Daoy (cell line): Measurements from ENCODE around the gene SDHD. TPM values are rescaled to one million over a fixed set of nuclear protein-coding genes. Genes with fewer than 3 reads are reported as not detected.

Source experiments
- DNase-seq: peaks from one replicate; pipeline ENCODE4 v3.0.0-alpha.2; 2015; ENCODE audit warnings: low read depth
- total RNA-seq: library from RNA; depleted of rRNA; stranded (reverse); fragments of >200 nt; shearing (Covaris generic); gene quantifications from 2 replicates; pipeline ENCODE4 v1.2.3, GENCODE V29; 2014; rRNA removed

The SDHD gene
- total RNA-seq, 1 experiment from 2014 or later, result 145 TPM

DNA sequence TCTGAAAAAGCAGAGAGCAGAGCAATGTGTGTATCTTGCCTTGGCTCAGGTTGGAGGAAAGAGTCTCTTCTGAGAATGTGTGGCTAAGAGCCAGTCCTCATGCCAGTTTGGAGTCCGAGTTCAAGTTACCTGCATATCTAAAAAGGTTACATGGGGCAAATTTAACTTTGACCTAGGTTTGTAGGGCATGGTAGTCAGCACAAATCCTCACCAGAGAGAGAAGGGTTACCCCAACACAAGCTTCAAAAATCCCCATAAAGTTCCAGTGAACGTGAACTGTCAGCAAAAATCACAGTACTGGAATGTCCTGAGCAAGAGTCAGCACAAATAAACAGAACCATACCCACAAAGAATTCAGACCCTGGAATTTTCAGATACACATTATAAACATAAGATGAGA, 13.8 kb downstream of the SDHD start:
- DNase-seq, result no peak

DNA sequence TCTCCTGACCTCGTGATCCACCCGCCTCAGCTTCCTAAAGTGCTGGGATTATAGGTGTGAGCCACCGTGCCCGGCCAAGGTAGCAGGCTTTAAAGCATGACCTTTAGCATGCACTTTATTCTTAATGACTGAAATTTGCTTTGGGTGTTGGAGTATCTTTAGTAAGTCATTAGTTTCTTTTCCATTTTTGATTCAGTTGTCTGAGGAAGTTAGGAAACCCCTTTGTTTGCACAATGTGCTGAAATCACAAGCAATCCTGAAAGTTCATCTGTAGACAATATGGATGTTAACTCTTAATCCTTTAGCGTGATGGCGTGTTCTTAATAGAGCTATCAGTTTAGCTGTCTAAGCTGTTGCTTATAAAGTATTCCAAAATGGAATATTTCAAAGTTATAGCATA, 16.8 kb downstream of the SDHD start:
- DNase-seq, result no peak

DNA sequence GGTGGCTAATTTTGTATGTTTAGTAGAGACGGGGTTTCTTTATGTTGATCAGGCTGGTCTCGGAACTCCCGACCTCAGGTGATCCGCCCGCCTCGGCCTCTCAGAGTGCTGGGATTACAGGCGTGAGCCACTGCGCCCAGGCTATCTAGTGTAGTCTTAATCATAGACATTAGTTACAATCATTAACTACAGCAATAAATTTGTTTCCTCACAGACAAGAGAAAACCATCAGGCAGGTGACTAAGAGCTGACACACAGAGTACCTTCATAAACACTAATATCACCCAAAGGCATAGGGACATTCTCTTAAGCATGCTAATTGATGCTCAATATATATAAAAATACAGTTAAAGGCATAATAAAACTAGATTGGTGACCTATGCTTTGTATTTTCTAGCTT, 19.4 kb downstream of the SDHD start:
- DNase-seq, result no peak

DNA sequence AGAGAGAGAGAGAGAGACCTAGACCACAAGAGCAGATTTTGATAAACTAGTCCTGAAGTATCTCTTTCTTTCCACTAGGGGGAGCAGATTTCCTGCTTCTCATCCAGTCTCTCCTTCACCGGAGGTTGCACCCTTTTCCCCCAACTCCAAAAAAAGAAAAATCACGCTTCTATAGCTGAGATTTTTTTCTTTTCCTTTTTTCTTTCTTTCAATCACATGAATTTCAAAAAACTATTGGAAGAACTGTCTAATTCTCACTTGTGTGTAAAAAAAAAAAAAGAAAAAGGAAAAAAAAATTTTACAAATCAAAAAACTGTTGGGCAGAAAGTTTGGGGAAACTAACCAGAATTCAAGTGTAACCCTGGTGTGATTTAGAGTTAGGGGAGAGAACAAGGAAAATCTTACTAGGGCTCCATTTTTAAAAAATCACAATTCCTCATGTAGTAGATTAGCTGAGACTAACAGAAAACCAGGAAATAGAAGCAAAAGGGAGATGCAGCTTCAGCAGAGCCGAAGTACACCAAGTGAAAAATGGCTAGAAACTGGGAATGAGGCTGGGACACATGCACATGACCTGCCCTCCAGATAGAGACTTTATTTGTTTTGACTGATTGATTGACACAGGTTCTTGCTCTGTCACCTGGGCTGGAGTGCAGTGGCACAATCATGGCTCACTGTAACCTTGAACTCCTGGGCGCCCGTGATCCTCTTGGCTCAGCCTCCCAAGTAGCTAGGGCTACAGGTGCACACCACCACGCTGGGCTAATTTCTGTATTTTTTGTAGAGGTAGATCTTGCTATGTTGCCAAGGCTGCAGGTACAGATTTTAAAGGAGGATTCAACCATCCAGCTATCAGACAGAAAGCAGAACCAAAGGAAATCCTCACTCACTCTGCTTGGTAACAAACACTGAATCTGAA, 27.1 kb downstream of the SDHD start:
- DNase-seq, result peak; percentile 45

DNA sequence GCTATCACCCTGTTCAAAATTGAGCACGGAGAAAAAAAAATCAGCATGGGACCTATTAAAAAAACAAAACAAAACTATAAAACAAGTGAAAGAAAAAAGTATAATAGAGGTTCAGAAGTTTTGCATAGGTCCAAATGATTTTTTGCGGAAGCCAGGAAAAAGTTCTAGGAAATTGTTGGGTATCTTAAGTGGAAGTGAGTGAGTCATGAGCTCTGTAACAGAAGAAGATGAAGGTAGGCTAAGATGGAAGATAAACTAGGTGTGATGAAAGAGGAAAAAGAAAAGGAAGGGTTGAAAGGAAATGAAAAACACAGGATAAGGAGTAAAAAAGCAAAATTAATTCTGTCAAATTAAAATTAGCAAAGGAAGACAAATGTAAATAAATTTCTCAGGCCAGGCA, 27.8 kb downstream of the SDHD start:
- no peak for DNase-seq

DNA sequence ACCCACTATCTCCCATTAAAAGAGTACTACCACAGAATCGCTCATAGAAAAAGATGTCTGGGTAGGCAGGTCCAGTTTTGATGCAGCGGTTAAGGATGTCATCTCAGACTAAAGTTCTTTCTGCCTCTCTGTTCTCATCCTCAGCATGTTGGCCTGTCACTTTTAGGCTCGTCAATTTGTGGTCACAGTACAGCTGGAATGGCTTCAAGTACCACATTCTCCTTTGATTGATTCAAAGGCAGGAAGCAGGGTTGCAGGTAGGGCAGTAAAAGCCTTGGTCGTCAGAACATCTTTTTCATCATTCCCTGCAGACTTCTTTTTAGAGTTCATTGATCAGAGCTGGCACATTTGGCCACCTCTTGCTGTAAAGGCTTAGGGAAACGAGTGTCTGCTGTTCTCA, 28.7 kb downstream of the SDHD start:
- DNase-seq, result no peak

DNA sequence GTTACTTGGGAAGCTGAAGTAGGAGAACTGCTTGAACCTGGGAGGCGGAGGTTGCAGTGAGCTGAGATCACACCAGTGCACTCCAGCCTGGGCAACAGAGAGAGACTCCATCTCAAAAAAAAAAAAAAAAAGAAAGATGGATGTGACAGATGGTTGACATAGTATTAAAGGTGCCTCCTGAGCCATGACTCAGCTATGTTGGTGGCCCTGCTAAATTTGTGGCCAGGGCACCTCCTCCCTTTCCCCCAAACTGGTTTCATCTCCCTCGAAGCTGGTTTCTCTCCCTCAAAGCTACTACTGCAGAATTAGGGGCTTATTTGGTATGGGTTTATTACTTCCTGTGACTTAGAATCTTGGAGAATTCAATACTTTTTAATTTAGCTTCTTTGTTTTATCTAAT, 31.5 kb downstream of the SDHD start:
- no peak for DNase-seq

DNA sequence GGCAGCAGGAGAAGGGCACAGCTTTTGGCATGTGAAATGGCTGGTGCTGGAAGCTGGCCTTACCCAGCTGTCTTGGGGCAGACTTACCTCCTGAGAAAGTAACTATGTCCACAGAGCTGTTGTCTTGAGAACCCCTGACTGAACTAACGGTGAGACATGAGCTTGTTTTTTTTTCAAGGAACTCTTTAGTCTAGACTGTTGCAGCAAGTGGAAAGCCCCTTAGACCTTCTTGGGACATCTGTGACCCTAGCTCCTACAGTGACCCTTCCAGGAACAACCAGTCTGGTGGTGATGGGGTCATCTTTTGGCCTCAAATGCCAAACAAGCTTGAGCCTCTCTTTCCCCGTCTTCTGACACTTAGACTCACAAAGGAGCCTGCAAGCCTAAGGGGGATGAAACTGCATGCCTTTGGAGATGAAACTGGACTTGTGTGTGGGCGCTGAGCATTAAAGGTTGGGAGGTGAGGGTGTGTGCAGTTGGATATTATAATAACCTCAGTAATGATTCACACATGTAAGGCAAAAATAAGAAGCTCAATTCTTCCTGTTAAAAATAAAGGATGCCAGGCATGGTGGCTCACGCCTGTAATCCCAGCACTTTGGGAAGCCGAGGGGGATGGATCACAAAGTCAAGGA, 35.4 kb downstream of the SDHD start:
- DNase-seq, result no peak

DNA sequence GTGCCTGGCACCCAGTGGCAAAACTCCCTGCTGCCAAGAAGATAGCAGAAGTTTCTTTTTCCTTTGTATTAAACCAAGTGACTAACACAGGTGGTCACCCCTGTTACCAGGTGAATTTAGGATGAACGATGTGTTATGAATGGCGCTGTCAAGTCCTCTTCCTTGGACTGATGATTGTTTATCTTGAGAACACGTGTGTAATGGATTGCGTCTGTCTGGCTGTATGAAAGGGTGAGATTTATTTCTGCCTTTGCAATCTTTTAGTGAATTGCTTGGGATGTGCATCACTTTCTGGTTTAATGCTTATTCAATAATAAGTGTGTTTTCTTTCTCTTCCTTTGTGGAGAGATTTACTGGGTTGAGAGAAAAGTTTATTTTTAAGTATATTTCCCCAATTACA, 36.5 kb downstream of the SDHD start:
- no peak for DNase-seq

DNA sequence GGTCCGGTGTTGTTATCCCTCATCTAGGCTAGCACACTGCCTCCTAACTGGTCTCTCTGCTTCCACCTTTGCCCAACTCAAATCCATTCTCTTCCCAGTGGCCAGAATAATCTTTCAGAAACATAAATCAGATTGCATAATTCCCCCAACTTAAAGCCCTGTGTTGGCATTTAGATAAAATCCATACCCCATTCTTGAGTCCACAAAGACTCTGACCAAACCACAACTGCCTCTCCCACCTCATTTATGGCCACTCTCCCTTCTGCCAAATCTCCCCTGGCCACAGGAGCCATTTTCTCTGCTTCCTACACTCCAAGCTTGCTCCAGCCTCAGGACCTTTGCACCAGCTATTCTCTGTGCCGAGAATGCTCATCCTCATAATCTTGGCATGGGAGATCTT, 40.4 kb downstream of the SDHD start:
- no peak for DNase-seq

DNA sequence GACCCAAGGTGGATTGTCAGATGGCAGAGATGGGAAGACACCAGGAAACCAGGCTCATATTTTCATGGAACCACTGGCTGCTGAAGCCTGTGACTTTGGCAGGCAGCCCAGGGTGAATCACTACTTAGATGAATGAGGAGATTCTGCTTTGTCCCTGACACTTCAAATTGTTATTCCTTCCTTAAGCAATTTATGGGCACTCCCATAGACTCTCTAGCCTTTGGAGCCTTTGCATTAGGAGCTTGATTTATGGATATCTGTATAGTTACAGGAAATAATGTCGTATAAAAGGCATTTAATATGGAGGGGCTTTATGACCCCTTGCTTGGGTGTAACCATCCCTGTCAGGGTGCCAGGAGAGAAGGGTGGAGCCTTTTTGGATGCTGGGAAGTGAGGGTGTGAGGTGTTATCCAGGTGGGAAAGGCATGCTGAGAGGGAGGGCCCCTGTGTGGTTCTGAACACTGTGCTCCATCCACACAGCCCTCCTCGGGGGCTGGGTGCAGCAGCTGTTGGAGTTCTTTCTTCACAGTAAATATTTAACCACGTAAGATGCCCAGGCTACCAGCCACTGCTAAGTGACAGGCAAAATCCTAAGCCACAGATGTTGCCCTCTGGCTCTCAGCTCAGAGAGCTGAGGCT, 41.9 kb downstream of the SDHD start:
- peak; percentile 82 for DNase-seq

DNA sequence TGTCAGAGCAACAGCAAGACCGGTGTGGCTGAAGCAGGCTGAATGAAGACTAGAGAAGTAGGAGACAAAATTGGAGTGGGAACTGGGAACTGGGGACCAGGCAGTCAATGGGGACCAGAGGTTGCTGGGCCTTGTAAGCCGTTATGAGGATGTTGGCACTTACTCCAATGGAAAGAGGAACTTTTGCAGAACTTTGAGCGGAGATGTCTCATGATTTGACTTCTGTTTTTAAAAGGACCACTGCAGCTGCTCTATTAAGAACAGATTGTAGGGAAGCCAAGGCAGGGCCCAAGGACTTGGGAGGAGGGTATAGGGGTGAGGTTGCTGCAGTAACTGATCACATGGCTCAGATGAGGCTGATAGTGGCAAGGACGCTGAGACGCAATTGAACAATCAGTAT, 43.0 kb downstream of the SDHD start:
- no peak for DNase-seq

DNA sequence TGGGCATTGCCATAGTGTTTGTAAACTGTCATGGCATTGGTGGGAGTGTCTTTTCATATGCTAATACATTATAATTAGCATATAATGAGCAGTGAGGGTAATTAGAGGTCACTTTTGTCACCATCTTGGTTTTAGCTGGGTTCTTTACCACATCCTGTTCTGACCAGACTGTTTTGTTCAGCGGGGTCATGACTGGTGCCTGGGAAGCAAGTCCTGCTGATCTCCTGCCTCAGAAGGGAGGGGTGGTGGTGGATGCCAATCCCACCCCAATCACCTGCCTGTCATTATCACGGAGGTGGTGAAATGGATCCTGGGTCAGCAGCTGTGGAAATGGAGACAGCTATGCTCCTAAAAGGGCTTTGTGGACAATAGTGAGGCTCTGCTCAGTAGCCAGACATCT, 46.1 kb downstream of the SDHD start:
- DNase-seq, result peak; percentile 7

DNA sequence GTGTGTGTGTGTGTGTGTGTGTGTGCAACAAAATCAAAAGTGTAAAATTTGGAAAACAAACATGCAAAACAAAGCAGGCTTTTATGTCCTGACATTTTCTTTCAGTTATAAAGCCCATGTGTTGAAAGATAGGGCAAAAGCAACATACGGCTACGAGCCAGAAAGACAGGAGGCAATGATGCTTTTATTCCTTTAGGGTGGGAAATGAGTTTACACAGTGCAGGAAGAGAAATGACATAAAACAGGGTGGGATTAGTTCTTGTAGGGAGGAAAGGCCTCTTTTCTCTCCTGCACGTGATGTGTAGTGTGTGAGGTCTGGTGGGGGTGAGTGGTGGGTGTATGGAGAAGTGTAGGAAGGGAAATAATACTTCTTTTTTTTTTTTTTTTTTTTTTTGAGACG, 47.8 kb downstream of the SDHD start:
- DNase-seq, result no peak

DNA sequence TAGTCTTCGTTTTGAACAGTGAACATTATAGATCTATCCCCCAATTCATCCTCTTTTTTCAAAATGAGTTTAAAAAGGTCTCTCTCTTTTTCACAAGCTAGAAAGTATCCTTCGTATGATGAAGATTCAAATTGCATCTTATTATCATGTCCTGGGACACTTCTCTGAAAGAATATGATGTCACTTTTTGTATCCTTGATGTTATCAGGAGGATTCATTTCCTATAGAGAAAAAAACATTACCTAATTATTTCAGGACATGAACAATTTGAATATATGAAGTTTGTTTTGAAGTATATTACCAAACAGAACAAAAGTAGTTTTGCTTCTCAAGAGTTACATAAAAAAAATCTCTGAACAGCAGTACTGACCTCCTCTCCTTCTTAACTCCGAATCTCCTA, 56.9 kb downstream of the SDHD start:
- no peak for DNase-seq

Other genes starting within 250 kb of the SDHD start
- gene ALG9, start 215.3 kb upstream of the SDHD start, total RNA-seq, result 28.1 and 29.5 TPM in 2 replicates
- gene FDXACB1, start 207.7 kb upstream of the SDHD start, total RNA-seq, result 3.5 and 4.7 TPM in 2 replicates
- 15.0 and 24.1 TPM in 2 replicates for gene CFAP68, start 207.3 kb upstream of the SDHD start, total RNA-seq
- gene CRYAB, start 175.1 kb upstream of the SDHD start, total RNA-seq, result not detected in 2 replicates
- not detected in 2 replicates for gene HSPB2, start 174.1 kb upstream of the SDHD start, total RNA-seq
- not detected in 2 replicates for gene C11orf52, start 168.0 kb upstream of the SDHD start, total RNA-seq
- 7.1 and 9.0 TPM in 2 replicates for gene DIXDC1, start 149.5 kb upstream of the SDHD start, total RNA-seq
- 49.0 and 49.9 TPM in 2 replicates for gene DLAT, start 61.5 kb upstream of the SDHD start, total RNA-seq
- 1.1 and 8.7 TPM in 2 replicates for gene PIH1D2, start 12.9 kb upstream of the SDHD start, total RNA-seq
- gene NKAPD1, start 12.6 kb upstream of the SDHD start, total RNA-seq, result 26.3 and 26.7 TPM in 2 replicates
- 74.7 and 118 TPM in 2 replicates for gene TIMM8B, start 117 bp upstream of the SDHD start, total RNA-seq
- gene IL18, start 77.2 kb downstream of the SDHD start, total RNA-seq, result not detected in 2 replicates
- gene TEX12, start 80.5 kb downstream of the SDHD start, total RNA-seq, result not detected in 2 replicates
- 0.11 TPM in 1 of 2 replicates, not detected in the other for gene BCO2, start 88.6 kb downstream of the SDHD start, total RNA-seq
- 71.1 and 73.6 TPM in 2 replicates for gene PTS, start 139.6 kb downstream of the SDHD start, total RNA-seq
- not detected in 2 replicates for gene PLET1, start 174.0 kb downstream of the SDHD start, total RNA-seq